ENCODE measurements around the gene GPRIN3.

GPRIN3 gene

GRCh38 chr4:89294573-89295269 is 12.9 kb downstream of the GPRIN3 start:
- no peak for DNase-seq (ENCODE audit: extremely low read depth in 1 of 2, low read depth in 1 of 2)

- DNase-seq (ENCODE audit: extremely low read depth in 1 of 2, low read depth in 1 of 2) = no peak
Observed at GRCh38 chr4:89293299-89293698, 14.3 kb downstream of the GPRIN3 start.

- no peak for DNase-seq (ENCODE audit: extremely low read depth in 1 of 2, low read depth in 1 of 2)
Observed at GRCh38 chr4:89290727-89291516, 16.7 kb downstream of the GPRIN3 start.

GRCh38 chr4:89289312-89289711 is 18.3 kb downstream of the GPRIN3 start:
- no peak for DNase-seq (ENCODE audit: extremely low read depth in 1 of 2, low read depth in 1 of 2)

- no peak for DNase-seq (ENCODE audit: extremely low read depth in 1 of 2, low read depth in 1 of 2)
Observed at GRCh38 chr4:89288430-89288829, 19.2 kb downstream of the GPRIN3 start.

- no peak for DNase-seq (ENCODE audit: extremely low read depth in 1 of 2, low read depth in 1 of 2)
Observed at GRCh38 chr4:89287945-89288344, 19.7 kb downstream of the GPRIN3 start.

GRCh38 chr4:89285745-89286144 is 21.9 kb downstream of the GPRIN3 start:
- DNase-seq (ENCODE audit: extremely low read depth in 1 of 2, low read depth in 1 of 2) = no peak

GRCh38 chr4:89284828-89285227 is 22.8 kb downstream of the GPRIN3 start:
- no peak for DNase-seq (ENCODE audit: extremely low read depth in 1 of 2, low read depth in 1 of 2)

- DNase-seq (ENCODE audit: extremely low read depth in 1 of 2, low read depth in 1 of 2) = no peak
Observed at GRCh38 chr4:89284020-89284424, 23.6 kb downstream of the GPRIN3 start.

- DNase-seq (ENCODE audit: extremely low read depth in 1 of 2, low read depth in 1 of 2) = no peak
Observed at GRCh38 chr4:89283226-89284009, 24.2 kb downstream of the GPRIN3 start.

GRCh38 chr4:89279385-89279784 is 28.2 kb downstream of the GPRIN3 start:
- no peak for DNase-seq (ENCODE audit: extremely low read depth in 1 of 2, low read depth in 1 of 2)

- no peak for DNase-seq (ENCODE audit: extremely low read depth in 1 of 2, low read depth in 1 of 2)
Observed at GRCh38 chr4:89277412-89277811, 30.2 kb downstream of the GPRIN3 start.

- no peak for DNase-seq (ENCODE audit: extremely low read depth in 1 of 2, low read depth in 1 of 2)
Observed at GRCh38 chr4:89276296-89276695, 31.3 kb downstream of the GPRIN3 start.

GRCh38 chr4:89275587-89275986 is 32.0 kb downstream of the GPRIN3 start:
- DNase-seq (ENCODE audit: extremely low read depth in 1 of 2, low read depth in 1 of 2) = no peak

GRCh38 chr4:89273741-89274141 is 33.9 kb downstream of the GPRIN3 start:
- no peak for DNase-seq (ENCODE audit: extremely low read depth in 1 of 2, low read depth in 1 of 2)

GRCh38 chr4:89270792-89271191 is 36.8 kb downstream of the GPRIN3 start:
- DNase-seq (ENCODE audit: extremely low read depth in 1 of 2, low read depth in 1 of 2) = no peak

- no peak for DNase-seq (ENCODE audit: extremely low read depth in 1 of 2, low read depth in 1 of 2)
Observed at GRCh38 chr4:89269121-89269666, 38.4 kb downstream of the GPRIN3 start.

GRCh38 chr4:89268679-89269078 is 38.9 kb downstream of the GPRIN3 start:
- no peak for DNase-seq (ENCODE audit: extremely low read depth in 1 of 2, low read depth in 1 of 2)

GRCh38 chr4:89267846-89268245 is 39.8 kb downstream of the GPRIN3 start:
- no peak for DNase-seq (ENCODE audit: extremely low read depth in 1 of 2, low read depth in 1 of 2)

- no peak for DNase-seq (ENCODE audit: extremely low read depth in 1 of 2, low read depth in 1 of 2)
Observed at GRCh38 chr4:89267392-89267791, 40.2 kb downstream of the GPRIN3 start.

GRCh38 chr4:89266128-89266527 is 41.5 kb downstream of the GPRIN3 start:
- no peak for DNase-seq (ENCODE audit: extremely low read depth in 1 of 2, low read depth in 1 of 2)
